PC-9 (cell line): ENCODE data around the gene PAK6. TPM values are rescaled to one million over a fixed set of nuclear protein-coding genes. Genes with fewer than 3 reads are reported as not detected.

Experiments
- BruUV-seq: library from RNA; stranded (reverse); fragments of 400-500 nt; replicated peaks from 2 replicates; lab custom pipeline; 2021; lab: Mats Ljungman, UMichigan
- CTCF ChIA-PET: fragments of 300-600 bp; sonication (Branson Sonifier 250); formaldehyde crosslinking; loops from one replicate; lab custom pipeline; 2022; ENCODE audit warnings: antibody characterized with exemption; lab: Charles Lee
- POLR2A ChIA-PET: fragments of 300-600 bp; sonication (Branson Sonifier 250); formaldehyde crosslinking; loops from one replicate; lab custom pipeline; 2022; ENCODE audit warnings: antibody characterized with exemption; ENCODE audit not compliant: unreplicated experiment; lab: Charles Lee
- DNase-seq, 2 experiments: peaks; one replicate each; pipeline versions ENCODE4 v3.0.0 to v3.0.0-alpha.2; 2015 to 2022; ENCODE audit warnings: mixed read lengths in 1 of 2
- H2AFZ ChIP-seq: fragments of 200-600 bp; sonication (generic); 2 replicates; pipeline ENCODE4 v1.8.1; 2017; ENCODE audit warnings: antibody characterized with exemption
- H3F3A ChIP-seq: fragments of 200-600 bp; sonication (generic); 2 replicates; pipeline ENCODE4 v1.8.1; 2017; ENCODE audit warnings: antibody characterized with exemption, mild to moderate bottlenecking, low read depth; ENCODE audit not compliant: insufficient read depth
- H3K27ac ChIP-seq: fragments of 200-600 bp; sonication (generic); 2 replicates; pipeline ENCODE4 v1.6.1; 2016; ENCODE audit warnings: mixed run types
- H3K27me3 ChIP-seq: fragments of 200-600 bp; sonication (generic); 2 replicates; pipeline ENCODE4 v1.6.1; 2016; ENCODE audit warnings: low read depth, mixed run types; ENCODE audit not compliant: insufficient read depth
- H3K36me3 ChIP-seq: fragments of 200-600 bp; sonication (generic); 2 replicates; pipeline ENCODE4 v1.6.1; 2016; ENCODE audit warnings: low read depth, mixed run types
- H3K4me1 ChIP-seq: fragments of 200-600 bp; sonication (generic); replicated peaks from 2 replicates; pipeline ENCODE4 v1.6.1; 2016; ENCODE audit warnings: mixed run types; ENCODE audit not compliant: insufficient read depth
- H3K4me2 ChIP-seq: fragments of 200-600 bp; sonication (generic); 2 replicates; pipeline ENCODE4 v1.6.1; 2017; ENCODE audit warnings: mixed run types
- H3K4me3 ChIP-seq: fragments of 200-600 bp; sonication (generic); 2 replicates; pipeline ENCODE4 v1.6.1; 2016; ENCODE audit warnings: mixed run types
- H3K79me2 ChIP-seq: fragments of 200-600 bp; sonication (generic); 2 replicates; pipeline ENCODE4 v1.6.1; 2017; ENCODE audit warnings: low read depth, mixed run types
- H3K9me2 ChIP-seq: fragments of 200-600 bp; sonication (generic); 2 replicates; pipeline ENCODE4 v1.8.1; 2017; ENCODE audit warnings: mild to moderate bottlenecking; ENCODE audit not compliant: insufficient read depth
- H3K9me3 ChIP-seq: fragments of 200-600 bp; sonication (generic); 2 replicates; pipeline ENCODE4 v1.8.1; 2016; ENCODE audit warnings: low read depth; ENCODE audit not compliant: insufficient read depth
- H4K20me1 ChIP-seq: fragments of 200-600 bp; sonication (generic); 2 replicates; pipeline ENCODE4 v1.8.1; 2017; ENCODE audit not compliant: insufficient read depth
- CTCF ChIP-seq: fragments of 200-600 bp; sonication (generic); conservative IDR thresholded peaks from 2 replicates; pipeline ENCODE4 v1.6.1; 2017; ENCODE audit warnings: mixed run types, antibody characterized with exemption, mild to moderate bottlenecking, moderate library complexity
- EZH2 ChIP-seq: fragments of 200-600 bp; sonication (generic); IDR thresholded peaks from 2 replicates; pipeline ENCODE4 v1.8.0; 2017; ENCODE audit warnings: antibody characterized with exemption, low read depth
- intact Hi-C: fragments of 100-400 bp; cut with micrococcal nuclease; formaldehyde crosslinking; loops from one replicate; pipeline ENCODE4 v1.10.0; 2022; ENCODE audit not compliant: unreplicated experiment
- total RNA-seq: library from RNA; stranded (reverse); gene quantifications from 2 replicates; pipeline ENCODE4 v1.2.3, GENCODE V29; 2021

PAK6 gene
- total RNA-seq, 1 experiment from 2014 or later = 10.7 TPM

GRCh38 chr15:40285554-40286011 is 46.7 kb downstream of the PAK6 start:
- BruUV-seq = no TSS peak

GRCh38 chr15:40286061-40286532 is 47.2 kb downstream of the PAK6 start:
- TF ChIP-seq CTCF (no peak), EZH2 (no peak)
- ChIA-PET CTCF (no interaction called here), POLR2A (no interaction called here)
- no peaks in the 10 kb centered on the region for H3F3A ChIP-seq
- no peaks in the 10 kb centered on the region for H4K20me1 ChIP-seq
- H3K4me2 ChIP-seq = no peak overlapping the region
- no peaks in the 10 kb centered on the region for H3K27me3 ChIP-seq
- H3K4me3 ChIP-seq = no peak overlapping the region
- H3K79me2 ChIP-seq = no peaks in the 10 kb centered on the region
- intact Hi-C loops = no loop called here
- no peaks in the 10 kb centered on the region for H3K4me1 ChIP-seq
- no peaks in the 10 kb centered on the region for H3K36me3 ChIP-seq
- no peaks in the 10 kb centered on the region for H3K9me3 ChIP-seq
- H3K9me2 ChIP-seq = no peaks in the 10 kb centered on the region
- no peak overlapping the region for H3K27ac ChIP-seq
- H2AFZ ChIP-seq = no peak overlapping the region
- no peak for DNase-seq
- BruUV-seq = no TSS peak

More at GRCh38 chr15:40285554-40286011, 46.7 kb downstream of the PAK6 start:
- H3K9me2 ChIP-seq = no peaks in the 10 kb centered on the region
- H3K4me2 ChIP-seq = no peak overlapping the region
- no peak overlapping the region for H3K4me3 ChIP-seq
- H3K36me3 ChIP-seq = no peaks in the 10 kb centered on the region
- ChIA-PET POLR2A (interaction anchor here (0.7 to 0.8 kb wide), 2 partner anchors 23 to 28 kb away, joined by 3 to 5 read pairs; no protein-coding TSS in a partner anchor), CTCF (no interaction called here)
- H4K20me1 ChIP-seq = no peaks in the 10 kb centered on the region
- TF ChIP-seq EZH2 (no peak), CTCF (no peak)
- no peak overlapping the region for H3K27ac ChIP-seq
- DNase-seq = no peak
- H3K27me3 ChIP-seq = no peaks in the 10 kb centered on the region
- H3K4me1 ChIP-seq = no peaks in the 10 kb centered on the region
- intact Hi-C loops = no loop called here
- no peaks in the 10 kb centered on the region for H3K9me3 ChIP-seq
- no peaks in the 10 kb centered on the region for H3F3A ChIP-seq
- no peak overlapping the region for H2AFZ ChIP-seq
- H3K79me2 ChIP-seq = no peaks in the 10 kb centered on the region

- no peak overlapping the region for H2AFZ ChIP-seq
- H4K20me1 ChIP-seq = no peaks in the 10 kb centered on the region
- no peaks in the 10 kb centered on the region for H3K27me3 ChIP-seq
- H3K4me3 ChIP-seq = no peak overlapping the region
- H3K4me2 ChIP-seq = no peak overlapping the region
- TF ChIP-seq CTCF = no peak
- TF ChIP-seq EZH2 = no peak
- no TSS peak for BruUV-seq
- no peaks in the 10 kb centered on the region for H3K9me3 ChIP-seq
- H3K4me1 ChIP-seq = no peaks in the 10 kb centered on the region
- H3K36me3 ChIP-seq = no peaks in the 10 kb centered on the region
- CTCF ChIA-PET = no interaction called here
- no peak for DNase-seq
- H3K79me2 ChIP-seq = no peaks in the 10 kb centered on the region
- H3K9me2 ChIP-seq = no peaks in the 10 kb centered on the region
- POLR2A ChIA-PET = no interaction called here
- H3K27ac ChIP-seq = no peak overlapping the region
- intact Hi-C loops = no loop called here
- no peaks in the 10 kb centered on the region for H3F3A ChIP-seq
Measured at GRCh38 chr15:40286794-40287193, 47.9 kb downstream of the PAK6 start.
